HG02678 (cell line): ENCODE measurements around the gene CYB561A3.

Experiments
- ATAC-seq: cut with Tn5 transposase; IDR thresholded peaks from one replicate; pipeline ENCODE4 v1.9.1; 2021; ENCODE audit warnings: mild to moderate bottlenecking, moderate library complexity; ENCODE audit not compliant: unreplicated experiment

CYB561A3 gene

DNA sequence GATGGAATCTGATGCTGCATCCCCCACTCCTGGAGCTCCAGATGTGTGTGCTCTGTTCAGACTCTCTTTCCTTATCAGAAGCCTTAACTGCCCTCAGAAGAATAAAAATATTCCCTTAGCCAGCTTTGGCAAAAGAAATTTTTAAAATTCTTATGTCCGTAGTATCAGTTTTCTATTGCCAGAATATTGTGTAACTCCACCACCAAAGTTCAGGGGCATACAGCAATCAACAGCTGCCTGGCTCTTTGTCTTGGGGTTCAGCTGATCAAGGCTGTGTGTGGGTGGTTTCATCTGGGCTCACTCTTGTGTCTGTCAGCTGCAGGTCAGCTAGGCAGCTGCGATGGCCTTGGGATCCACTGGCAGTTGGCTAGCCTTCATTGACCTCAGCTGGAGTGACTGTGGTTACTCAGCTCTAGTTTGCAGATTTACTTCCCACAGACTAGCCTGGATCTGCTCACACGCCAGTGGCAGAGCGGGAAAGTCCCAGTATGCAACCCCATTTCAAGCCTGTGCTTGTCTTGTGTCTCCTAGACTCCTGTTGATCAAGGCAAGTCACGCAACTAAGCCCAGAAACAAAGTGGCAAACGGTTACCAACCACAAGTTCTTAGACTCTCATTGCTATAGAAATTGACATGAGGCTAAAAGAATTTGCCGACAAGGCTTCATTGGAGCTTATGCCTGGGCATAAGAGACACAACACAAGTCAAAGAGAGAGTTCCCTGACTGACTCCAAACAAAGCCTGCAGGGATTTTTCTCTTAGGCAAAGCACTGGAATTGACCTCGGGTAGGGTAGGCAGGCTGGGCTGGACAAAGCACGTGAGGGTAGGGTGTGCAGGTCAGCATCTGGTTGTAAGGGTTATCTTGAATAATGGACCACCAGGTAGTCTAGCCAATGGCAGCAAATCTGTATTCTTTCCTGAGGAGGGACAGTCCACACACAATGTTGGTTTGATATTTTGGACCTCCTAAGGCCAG lies 8.0 kb upstream of the CYB561A3 start:
- no peak for ATAC-seq

DNA sequence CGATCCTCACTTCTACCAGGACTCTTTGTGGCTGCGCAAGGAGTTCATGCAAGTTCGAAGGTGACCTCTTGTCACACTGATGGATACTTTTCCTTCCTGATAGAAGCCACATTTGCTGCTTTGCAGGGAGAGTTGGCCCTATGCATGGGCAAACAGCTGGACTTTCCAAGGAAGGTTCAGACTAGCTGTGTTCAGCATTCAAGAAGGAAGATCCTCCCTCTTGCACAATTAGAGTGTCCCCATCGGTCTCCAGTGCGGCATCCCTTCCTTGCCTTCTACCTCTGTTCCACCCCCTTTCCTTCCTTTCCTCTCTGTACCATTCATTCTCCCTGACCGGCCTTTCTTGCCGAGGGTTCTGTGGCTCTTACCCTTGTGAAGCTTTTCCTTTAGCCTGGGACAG lies 7.0 kb upstream of the CYB561A3 start:
- no peak for ATAC-seq

GRCh38 chr11:61367406-61367805 lies 5.7 kb upstream of the CYB561A3 start:
- ATAC-seq: no peak

DNA sequence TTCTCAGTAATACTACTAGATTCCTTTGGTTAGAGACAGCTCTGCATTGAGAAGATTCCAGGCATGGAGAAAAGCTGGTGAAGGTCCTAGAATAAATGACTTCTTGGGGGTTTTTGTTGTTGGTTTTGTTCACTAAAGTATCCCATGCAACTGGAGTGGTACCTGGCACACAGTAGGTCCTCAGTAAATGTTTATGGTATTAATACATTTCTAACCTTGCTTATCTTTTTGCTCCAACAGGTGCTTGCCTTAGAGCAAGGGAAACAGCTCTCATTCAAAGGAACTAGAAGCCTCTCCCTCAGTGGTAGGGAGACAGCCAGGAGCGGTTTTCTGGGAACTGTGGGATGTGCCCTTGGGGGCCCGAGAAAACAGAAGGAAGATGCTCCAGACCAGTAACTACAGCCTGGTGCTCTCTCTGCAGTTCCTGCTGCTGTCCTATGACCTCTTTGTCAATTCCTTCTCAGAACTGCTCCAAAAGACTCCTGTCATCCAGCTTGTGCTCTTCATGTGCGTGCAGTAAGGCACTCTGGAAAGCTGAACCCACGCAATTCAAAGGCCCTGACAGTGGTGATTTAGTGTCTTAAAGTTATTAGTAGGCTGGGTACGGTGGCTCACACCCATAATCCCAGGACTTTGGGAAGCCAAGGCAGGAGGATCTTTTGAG lies 2.5 kb upstream of the CYB561A3 start:
- ATAC-seq: no peak

DNA sequence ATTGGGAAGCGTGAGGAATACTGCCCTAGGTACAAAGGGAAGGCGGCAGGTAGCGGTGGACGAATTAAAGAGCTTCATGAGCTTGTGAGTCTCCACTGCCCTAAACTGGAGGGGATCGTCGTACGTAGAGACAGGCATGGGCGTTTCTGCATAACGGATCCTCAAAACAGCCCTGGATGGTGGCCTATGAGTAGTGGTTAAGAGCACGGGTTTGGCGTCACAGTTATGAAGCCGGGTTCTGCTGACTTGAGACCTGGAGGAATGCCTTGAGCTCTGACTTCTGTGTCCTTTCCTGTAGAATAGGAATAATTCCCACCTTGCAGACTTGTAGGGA lies 827 bp upstream of the CYB561A3 start:
- ATAC-seq: no peak

- no peak for ATAC-seq
Measured at GRCh38 chr11:61361237-61361740, 393 bp downstream of the CYB561A3 start.

- no peak for ATAC-seq
Measured at GRCh38 chr11:61359516-61359915, 2.2 kb downstream of the CYB561A3 start.

- ATAC-seq: no peak
Measured at GRCh38 chr11:61358566-61358965, 3.1 kb downstream of the CYB561A3 start.

- ATAC-seq: no peak
Measured at GRCh38 chr11:61357894-61358239, 3.8 kb downstream of the CYB561A3 start.

- ATAC-seq: peak; percentile 44
Measured at GRCh38 chr11:61357233-61357893, 4.3 kb downstream of the CYB561A3 start.

- ATAC-seq: no peak
Measured at GRCh38 chr11:61356706-61357105, 5.0 kb downstream of the CYB561A3 start.

DNA sequence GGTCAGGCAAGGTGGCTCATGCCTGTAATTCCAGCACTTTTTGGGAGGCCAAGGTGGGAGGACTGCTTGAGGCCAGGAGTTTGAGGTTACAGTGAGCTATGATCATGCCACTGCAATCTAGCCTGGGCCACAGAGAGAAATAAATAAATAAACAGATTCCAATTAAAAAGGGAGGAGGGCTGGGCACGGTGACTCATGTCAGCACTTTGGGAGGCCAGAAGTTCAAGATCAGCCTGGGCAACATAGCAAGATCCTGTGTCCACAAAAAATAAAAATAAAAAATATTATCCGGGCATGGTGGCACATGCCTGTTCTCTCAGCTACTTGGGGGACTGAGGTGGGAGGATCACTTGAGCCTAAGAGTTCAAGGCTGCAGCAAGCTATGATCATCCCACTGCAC lies 7.5 kb downstream of the CYB561A3 start:
- no peak for ATAC-seq

GRCh38 chr11:61353131-61354067 lies 8.3 kb downstream of the CYB561A3 start:
- no peak for ATAC-seq

- ATAC-seq: no peak
Measured at GRCh38 chr11:61352038-61352437, 9.6 kb downstream of the CYB561A3 start.

GRCh38 chr11:61350803-61351202 lies 10.9 kb downstream of the CYB561A3 start:
- ATAC-seq: no peak

DNA sequence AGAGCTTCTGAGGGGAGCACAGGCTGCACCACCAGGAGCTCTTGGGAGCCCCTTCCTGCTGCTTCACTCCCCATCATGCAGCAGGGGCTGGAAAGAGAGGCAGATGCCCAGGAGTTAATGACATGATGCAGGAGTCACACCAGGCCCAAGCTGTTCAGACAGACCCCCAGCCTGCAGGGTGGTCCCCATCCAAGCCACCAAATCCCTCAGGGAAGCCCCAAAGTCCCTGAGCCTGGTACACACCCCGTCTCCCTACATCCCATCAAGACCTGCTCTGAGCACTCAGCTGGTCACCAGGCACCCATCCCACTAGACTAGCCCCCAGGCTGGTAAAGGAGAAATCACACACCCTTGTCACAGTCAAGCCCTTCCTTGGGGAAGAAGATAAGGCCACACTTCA lies 11.3 kb downstream of the CYB561A3 start:
- ATAC-seq: no peak

- no peak for ATAC-seq
Measured at GRCh38 chr11:61349916-61350315, 11.8 kb downstream of the CYB561A3 start.

GRCh38 chr11:61349189-61349751 lies 12.4 kb downstream of the CYB561A3 start:
- ATAC-seq: no peak

GRCh38 chr11:61347916-61348461 lies 13.7 kb downstream of the CYB561A3 start:
- ATAC-seq: no peak
